DND-41 (cell line): ENCODE results near the gene GTPBP1.

ENCODE experiments used
- ATAC-seq: fragments of 200-7000 bp; cut with Tn5 transposase; 3 replicates; pipeline ENCODE4 v1.9.1; 2021; ENCODE audit warnings: low read depth; ENCODE audit not compliant: insufficient read depth
- DNase-seq: peaks from one replicate; pipeline ENCODE4 v3.0.0-alpha.2; 2020
- H2AFZ ChIP-seq: 2 replicates; pipeline ENCODE4 v1.6.0; 2012; ENCODE audit warnings: low read depth, low read length
- H3K27ac ChIP-seq: 2 replicates; pipeline ENCODE4 v1.5.1; 2012; ENCODE audit warnings: low read length, inconsistent platforms
- H3K27me3 ChIP-seq: fragments of 200-600 bp; sonication (generic); 2 replicates; pipeline ENCODE4 v1.6.0; 2012; ENCODE audit warnings: low read length, mild to moderate bottlenecking, inconsistent platforms; ENCODE audit not compliant: insufficient read depth, poor library complexity
- H3K36me3 ChIP-seq: 2 replicates; pipeline ENCODE4 v1.5.1; 2012; ENCODE audit warnings: low read length, inconsistent platforms; ENCODE audit not compliant: insufficient read depth
- H3K4me1 ChIP-seq: 2 replicates; pipeline ENCODE4 v1.5.1; 2012; ENCODE audit warnings: mild to moderate bottlenecking, low read length; ENCODE audit not compliant: insufficient read depth
- H3K4me2 ChIP-seq: 2 replicates; pipeline ENCODE4 v1.6.0; 2012; ENCODE audit warnings: mild to moderate bottlenecking, moderate library complexity, low read length, inconsistent platforms; ENCODE audit not compliant: insufficient read depth
- H3K4me3 ChIP-seq, 2 experiments: fragments of 200-600 bp in 1 of 2; shearing (Covaris generic) in 1 of 2; 2 replicates each; pipeline ENCODE4 v1.5.1; 2012 to 2016; ENCODE audit warnings: inconsistent platforms in 2 of 2, low read length in 2 of 2, mild to moderate bottlenecking in 2 of 2, low read depth in 1 of 2, moderate library complexity in 1 of 2
- H3K79me2 ChIP-seq: 2 replicates; pipeline ENCODE4 v1.6.0; 2012; ENCODE audit warnings: low read length, inconsistent platforms; ENCODE audit not compliant: insufficient read depth
- H3K9ac ChIP-seq: 2 replicates; pipeline ENCODE4 v1.6.0; 2012; ENCODE audit warnings: low read depth, mild to moderate bottlenecking, inconsistent platforms, low read length, moderate library complexity
- H3K9me3 ChIP-seq: 2 replicates; pipeline ENCODE4 v1.5.1; 2012; ENCODE audit warnings: low read length, moderate library complexity, mild to moderate bottlenecking, inconsistent platforms; ENCODE audit not compliant: insufficient read depth, severe bottlenecking
- H4K20me1 ChIP-seq: 2 replicates; pipeline ENCODE4 v1.6.0; 2012; ENCODE audit warnings: low read length; ENCODE audit not compliant: insufficient read depth
- CTCF ChIP-seq: IDR thresholded peaks from 2 replicates; pipeline ENCODE4 v1.5.1; 2012; ENCODE audit warnings: borderline replicate concordance, low read length, moderate library complexity, mild to moderate bottlenecking; ENCODE audit not compliant: poor library complexity, severe bottlenecking; ENCODE audit errors: extremely low read depth
- EZH2 ChIP-seq: IDR thresholded peaks from 3 replicates; pipeline ENCODE4 v1.6.1; 2012; ENCODE audit warnings: borderline replicate concordance, low read depth, mild to moderate bottlenecking, moderate library complexity, low read length, inconsistent platforms; ENCODE audit not compliant: severe bottlenecking

GTPBP1 gene

GRCh38 chr22:38776086-38776485 lies 70.3 kb downstream of the GTPBP1 start:
- Histone ChIP-seq H4K20me1 (0 out of 2 replicates have a peak, but pooled peaks cover 2% of the 10 kb centered on the region), H2AFZ (no peak overlapping the region), H3K9me3 (no peaks in the 10 kb centered on the region), H3K27ac (no peak overlapping the region), H3K4me3 (no peak overlapping the region), H3K36me3 (no peaks in the 10 kb centered on the region), H3K9ac (no peak overlapping the region), H3K79me2 (no peaks in the 10 kb centered on the region), H3K4me2 (no peak overlapping the region), H3K4me1 (no peaks in the 10 kb centered on the region), H3K27me3 (no peaks in the 10 kb centered on the region)
- DNase-seq (no peak), ATAC-seq (no peak)
- TF ChIP-seq CTCF (no peak), EZH2 (no peak)

- H3K27ac ChIP-seq, result no peak overlapping the region
- ATAC-seq, result no peak
- no peaks in the 10 kb centered on the region for H3K79me2 ChIP-seq
- H3K9me3 ChIP-seq, result no peaks in the 10 kb centered on the region
- TF ChIP-seq CTCF, result no peak
- TF ChIP-seq EZH2, result no peak
- H4K20me1 ChIP-seq, result 0 out of 2 replicates have a peak, but pooled peaks cover 2% of the 10 kb centered on the region
- H3K4me1 ChIP-seq, result no peaks in the 10 kb centered on the region
- H3K4me3 ChIP-seq, result no peak overlapping the region
- H3K4me2 ChIP-seq, result no peak overlapping the region
- H3K36me3 ChIP-seq, result no peaks in the 10 kb centered on the region
- H3K27me3 ChIP-seq, result no peaks in the 10 kb centered on the region
- H3K9ac ChIP-seq, result no peak overlapping the region
- no peak for DNase-seq
- no peak overlapping the region for H2AFZ ChIP-seq
Measured at GRCh38 chr22:38777087-38777671, 71.4 kb downstream of the GTPBP1 start.

- no peak for TF ChIP-seq EZH2
- no peak for TF ChIP-seq CTCF
- Histone ChIP-seq H3K9ac (no peak overlapping the region), H2AFZ (no peak overlapping the region), H3K27me3 (no peaks in the 10 kb centered on the region), H3K9me3 (no peaks in the 10 kb centered on the region), H4K20me1 (no peaks in the 10 kb centered on the region; the same call in 1 of the 2 replicates), H3K79me2 (no peaks in the 10 kb centered on the region), H3K36me3 (no peaks in the 10 kb centered on the region), H3K27ac (no peak overlapping the region), H3K4me2 (no peak overlapping the region), H3K4me3 (no peak overlapping the region), H3K4me1 (no peaks in the 10 kb centered on the region)
- ATAC-seq (no peak), DNase-seq (no peak)
Measured at GRCh38 chr22:38781033-38781432, 75.3 kb downstream of the GTPBP1 start.
